Neural crest cell (in vitro differentiated cells): ENCODE measurements around the gene EYA3. TPM values are rescaled to one million over a fixed set of nuclear protein-coding genes. Genes with fewer than 3 reads are reported as not detected.

Source experiments
- DNase-seq: peaks from one replicate; pipeline ENCODE4 v3.0.0; 2021; ENCODE audit warnings: low read depth, mixed read lengths, low spot score
- H3K27ac Mint-ChIP-seq: one replicate; pipeline ENCODE4 v1.8.0; 2021; ENCODE audit warnings: mild to moderate bottlenecking, mixed read lengths; ENCODE audit not compliant: unreplicated experiment
- H3K27me3 Mint-ChIP-seq: 2 replicates; pipeline ENCODE4 v1.8.0; 2021; ENCODE audit warnings: low read depth, mild to moderate bottlenecking, mixed read lengths
- H3K36me3 Mint-ChIP-seq: 2 replicates; pipeline ENCODE4 v1.8.0; 2021; ENCODE audit warnings: low read depth, mild to moderate bottlenecking, mixed read lengths
- H3K4me1 Mint-ChIP-seq: 2 replicates; pipeline ENCODE4 v1.8.0; 2021; ENCODE audit warnings: mixed read lengths
- H3K4me3 Mint-ChIP-seq: one replicate; pipeline ENCODE4 v1.8.0; 2021; ENCODE audit warnings: mild to moderate bottlenecking, mixed read lengths
- H3K9me3 Mint-ChIP-seq: 2 replicates; pipeline ENCODE4 v1.8.0; 2021; ENCODE audit warnings: mixed read lengths
- CTCF ChIP-seq: fragments of 200-600 bp; sonication (generic); conservative IDR thresholded peaks from 2 replicates; pipeline ENCODE4 v1.5.0; 2021; ENCODE audit warnings: antibody characterized with exemption, mild to moderate bottlenecking
- total RNA-seq: library from RNA; stranded (reverse); gene quantifications from 2 replicates; pipeline ENCODE4 v1.2.1, GENCODE V29; 2021

Gene EYA3
- total RNA-seq, 1 donor from 2014 or later = 35.9 TPM

- no peaks in the 10 kb centered on the region for H3K36me3 Mint-ChIP-seq
- no peak overlapping the region for H3K4me3 Mint-ChIP-seq
- H3K9me3 Mint-ChIP-seq = no peaks in the 10 kb centered on the region
- DNase-seq = no peak
- TF ChIP-seq CTCF = no peak
- peaks cover 18% of the 10 kb centered on the region for H3K27me3 Mint-ChIP-seq
- H3K27ac Mint-ChIP-seq = no peak overlapping the region
- no peaks in the 10 kb centered on the region for H3K4me1 Mint-ChIP-seq
Measured at GRCh38 chr1:27941671-27942540, 146.5 kb downstream of the EYA3 start.

DNA sequence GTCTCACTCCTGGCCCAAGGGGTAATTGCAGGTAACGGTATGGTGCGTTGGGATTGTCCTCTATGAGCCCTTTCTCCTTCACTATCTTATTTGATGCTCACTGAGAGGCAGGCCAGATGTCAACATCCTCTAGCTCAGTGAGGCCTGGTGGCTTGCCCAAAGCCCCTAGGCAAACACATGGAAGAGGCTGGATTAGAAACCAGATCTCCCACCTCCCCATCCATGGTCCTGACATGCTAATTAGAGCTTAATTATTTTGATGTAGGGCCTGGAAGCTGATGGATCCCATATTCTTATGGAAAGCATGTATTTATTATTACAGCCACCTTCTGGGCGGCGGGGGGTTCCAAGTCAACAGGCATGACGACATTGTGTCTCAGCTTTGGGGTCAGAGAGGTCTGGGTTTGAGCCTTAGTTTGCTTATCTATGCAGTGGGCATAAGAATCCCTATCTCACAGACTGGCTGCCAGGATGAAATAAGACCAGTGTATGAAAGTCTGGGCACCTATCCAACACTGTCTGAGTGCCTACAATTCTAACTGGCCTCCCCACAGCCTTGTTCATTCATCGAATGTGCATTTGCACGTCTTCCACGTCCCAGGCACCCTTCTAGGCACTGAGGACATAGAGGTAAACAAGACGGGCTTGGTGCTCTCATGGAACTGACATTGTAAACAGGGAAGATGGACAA is 147.4 kb downstream of the EYA3 start:
- Mint-ChIP-seq H3K9me3 (no peaks in the 10 kb centered on the region), H3K36me3 (no peaks in the 10 kb centered on the region), H3K4me3 (no peak overlapping the region), H3K27me3 (peaks cover 26% of the 10 kb centered on the region), H3K27ac (no peak overlapping the region), H3K4me1 (no peaks in the 10 kb centered on the region)
- TF ChIP-seq CTCF = no peak
- DNase-seq = no peak

GRCh38 chr1:27940297-27940696 is 148.1 kb downstream of the EYA3 start:
- no peaks in the 10 kb centered on the region for H3K36me3 Mint-ChIP-seq
- peaks cover 4% of the 10 kb centered on the region for H3K4me1 Mint-ChIP-seq
- H3K27ac Mint-ChIP-seq = no peak overlapping the region
- no peaks in the 10 kb centered on the region for H3K9me3 Mint-ChIP-seq
- H3K4me3 Mint-ChIP-seq = no peak overlapping the region
- peak; percentile 33 for TF ChIP-seq CTCF
- DNase-seq = peak; percentile 36
- H3K27me3 Mint-ChIP-seq = peaks cover 33% of the 10 kb centered on the region

DNA sequence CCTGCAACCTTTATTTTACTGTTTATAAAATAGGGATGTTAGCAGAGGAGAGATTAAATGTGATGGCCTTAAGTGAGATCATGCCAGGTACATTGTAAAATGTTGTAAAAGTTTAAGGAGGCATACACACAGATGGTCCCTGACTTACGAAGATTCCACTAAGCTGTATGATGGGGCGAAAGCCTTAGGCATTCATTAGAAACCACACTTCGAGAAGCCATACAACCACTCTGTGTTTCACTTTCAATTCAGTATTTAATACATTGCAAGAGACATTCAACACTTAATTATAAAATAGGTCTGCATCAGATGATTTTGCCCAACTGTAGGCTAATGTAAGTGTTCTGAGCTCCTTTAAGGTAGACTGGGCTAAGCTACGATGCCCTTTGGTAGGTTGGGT is 149.9 kb downstream of the EYA3 start:
- Mint-ChIP-seq H3K9me3 (no peaks in the 10 kb centered on the region), H3K27ac (no peak overlapping the region), H3K4me3 (no peak overlapping the region), H3K36me3 (no peaks in the 10 kb centered on the region), H3K4me1 (peaks cover 12% of the 10 kb centered on the region), H3K27me3 (peaks cover 46% of the 10 kb centered on the region)
- no peak for DNase-seq
- no peak for TF ChIP-seq CTCF

DNA sequence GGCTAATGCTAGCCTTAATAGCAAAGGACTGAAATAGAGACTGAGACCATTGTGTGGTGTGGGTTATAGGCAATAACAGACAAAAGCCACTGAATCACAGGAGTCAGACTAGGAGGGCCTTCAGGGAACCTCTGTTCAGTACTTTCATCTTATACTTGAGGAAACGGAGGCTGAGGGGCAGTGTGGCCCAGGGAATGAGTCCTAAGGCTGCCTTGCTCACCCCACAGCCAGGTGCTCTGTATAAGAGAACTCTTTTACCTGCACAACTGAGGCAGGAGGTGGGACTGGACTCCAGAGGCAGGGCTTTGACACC is 150.9 kb downstream of the EYA3 start:
- peaks cover 49% of the 10 kb centered on the region for H3K27me3 Mint-ChIP-seq
- no peak for DNase-seq
- no peaks in the 10 kb centered on the region for H3K9me3 Mint-ChIP-seq
- peaks cover 12% of the 10 kb centered on the region for H3K4me1 Mint-ChIP-seq
- H3K36me3 Mint-ChIP-seq = no peaks in the 10 kb centered on the region
- no peak overlapping the region for H3K4me3 Mint-ChIP-seq
- TF ChIP-seq CTCF = no peak
- no peak overlapping the region for H3K27ac Mint-ChIP-seq
